ENCODE data around the gene NPLOC4.

The NPLOC4 gene

GRCh38 chr17:81665205-81666091 lies 28.5 kb upstream of the NPLOC4 start:
- H3K27me3 ChIP-seq (ENCODE audit: control insufficient read depth, insufficient read depth, low read length): no peaks in the 10 kb centered on the region
- peak overlapping the region; percentile 94 for H2AFZ ChIP-seq
- peak overlapping the region; percentile 85 for H3K4me3 ChIP-seq (ENCODE audit: low read depth, low read length)
- peaks cover 11% of the 10 kb centered on the region for H3K79me2 ChIP-seq
- peak overlapping the region; percentile 55 for H3K9ac ChIP-seq
- H3K4me2 ChIP-seq (ENCODE audit: low read length): peak overlapping the region; percentile 78
- H3K9me3 ChIP-seq (ENCODE audit: control insufficient read depth, low read length): no peaks in the 10 kb centered on the region
- peaks cover 6% of the 10 kb centered on the region for H3K4me1 ChIP-seq
- H3K36me3 ChIP-seq (ENCODE audit: control insufficient read depth, insufficient read depth, low read length): no peaks in the 10 kb centered on the region
- TF ChIP-seq, protein P1, sequence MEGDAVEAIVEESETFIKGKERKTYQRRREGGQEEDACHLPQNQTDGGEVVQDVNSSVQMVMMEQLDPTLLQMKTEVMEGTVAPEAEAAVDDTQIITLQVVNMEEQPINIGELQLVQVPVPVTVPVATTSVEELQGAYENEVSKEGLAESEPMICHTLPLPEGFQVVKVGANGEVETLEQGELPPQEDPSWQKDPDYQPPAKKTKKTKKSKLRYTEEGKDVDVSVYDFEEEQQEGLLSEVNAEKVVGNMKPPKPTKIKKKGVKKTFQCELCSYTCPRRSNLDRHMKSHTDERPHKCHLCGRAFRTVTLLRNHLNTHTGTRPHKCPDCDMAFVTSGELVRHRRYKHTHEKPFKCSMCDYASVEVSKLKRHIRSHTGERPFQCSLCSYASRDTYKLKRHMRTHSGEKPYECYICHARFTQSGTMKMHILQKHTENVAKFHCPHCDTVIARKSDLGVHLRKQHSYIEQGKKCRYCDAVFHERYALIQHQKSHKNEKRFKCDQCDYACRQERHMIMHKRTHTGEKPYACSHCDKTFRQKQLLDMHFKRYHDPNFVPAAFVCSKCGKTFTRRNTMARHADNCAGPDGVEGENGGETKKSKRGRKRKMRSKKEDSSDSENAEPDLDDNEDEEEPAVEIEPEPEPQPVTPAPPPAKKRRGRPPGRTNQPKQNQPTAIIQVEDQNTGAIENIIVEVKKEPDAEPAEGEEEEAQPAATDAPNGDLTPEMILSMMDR (IDR thresholded peaks at IDR 0.05): no peak
- peak overlapping the region; percentile 73 for H3K27ac ChIP-seq

DNA sequence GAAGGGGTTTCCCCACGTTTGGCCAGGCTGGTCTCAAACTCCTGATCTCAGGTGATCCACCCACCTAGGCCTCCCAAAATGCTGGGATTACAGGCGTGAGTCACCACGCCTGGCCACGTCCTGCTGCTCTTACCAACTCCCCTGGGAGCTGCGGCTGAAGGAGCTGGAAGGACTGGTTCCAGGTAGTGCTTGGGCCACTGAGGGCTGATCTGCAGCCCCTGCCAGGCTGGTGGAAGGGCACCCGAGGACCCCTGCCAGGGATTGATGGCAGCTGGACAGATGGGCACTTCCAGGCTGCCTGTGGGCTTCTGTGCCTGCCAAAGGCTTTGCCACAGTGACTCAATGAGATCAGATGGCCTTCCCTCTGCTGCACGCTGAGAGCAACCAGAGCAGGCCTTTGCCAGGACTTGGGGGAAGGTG lies 27.1 kb upstream of the NPLOC4 start:
- Histone ChIP-seq H3K4me2 (ENCODE audit: low read length) (no peak overlapping the region), H3K4me3 (ENCODE audit: low read depth, low read length) (no peak overlapping the region), H3K27me3 (ENCODE audit: control insufficient read depth, insufficient read depth, low read length) (no peaks in the 10 kb centered on the region), H3K9me3 (ENCODE audit: control insufficient read depth, low read length) (no peaks in the 10 kb centered on the region), H3K79me2 (peaks cover 11% of the 10 kb centered on the region), H2AFZ (no peak overlapping the region), H3K9ac (no peak overlapping the region), H3K27ac (no peak overlapping the region), H3K4me1 (peaks cover 6% of the 10 kb centered on the region), H3K36me3 (ENCODE audit: control insufficient read depth, insufficient read depth, low read length) (no peaks in the 10 kb centered on the region)
- TF ChIP-seq, protein P1 (IDR thresholded peaks at IDR 0.05): no peak

DNA sequence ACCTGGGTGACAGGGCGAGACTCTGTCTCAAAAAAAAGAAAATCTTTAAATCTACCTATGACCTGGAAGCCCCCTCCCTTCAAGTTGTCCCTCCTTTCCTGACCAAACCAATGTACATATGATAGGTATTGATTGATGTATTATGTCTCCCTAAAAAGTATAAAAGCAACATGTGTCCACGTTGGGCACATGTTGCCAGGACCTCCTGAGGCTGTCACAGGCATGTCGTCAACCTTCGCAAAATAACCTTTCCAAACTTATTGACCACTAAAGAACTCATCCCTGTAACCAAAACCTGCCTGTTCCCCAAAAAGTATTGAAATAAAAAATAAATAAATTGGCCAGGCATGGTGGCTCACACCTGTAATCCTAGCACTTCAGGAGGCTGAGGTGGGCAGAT lies 25.1 kb upstream of the NPLOC4 start:
- TF ChIP-seq, protein P1 (IDR thresholded peaks at IDR 0.05): no peak
- peaks cover 6% of the 10 kb centered on the region for H3K4me1 ChIP-seq
- no peaks in the 10 kb centered on the region for H3K36me3 ChIP-seq (ENCODE audit: control insufficient read depth, insufficient read depth, low read length)
- no peak overlapping the region for H3K27ac ChIP-seq
- H2AFZ ChIP-seq: no peak overlapping the region
- H3K9ac ChIP-seq: no peak overlapping the region
- H3K27me3 ChIP-seq (ENCODE audit: control insufficient read depth, insufficient read depth, low read length): no peaks in the 10 kb centered on the region
- no peak overlapping the region for H3K4me2 ChIP-seq (ENCODE audit: low read length)
- no peaks in the 10 kb centered on the region for H3K9me3 ChIP-seq (ENCODE audit: control insufficient read depth, low read length)
- H3K4me3 ChIP-seq (ENCODE audit: low read depth, low read length): no peak overlapping the region
- H3K79me2 ChIP-seq: no peaks in the 10 kb centered on the region

GRCh38 chr17:81660441-81660840 lies 23.5 kb upstream of the NPLOC4 start:
- Histone ChIP-seq H3K4me3 (ENCODE audit: low read depth, low read length) (no peak overlapping the region), H3K27me3 (ENCODE audit: control insufficient read depth, insufficient read depth, low read length) (no peaks in the 10 kb centered on the region), H3K9me3 (ENCODE audit: control insufficient read depth, low read length) (no peaks in the 10 kb centered on the region), H2AFZ (no peak overlapping the region), H3K4me2 (ENCODE audit: low read length) (no peak overlapping the region), H3K4me1 (peaks cover under 1% of the 10 kb centered on the region), H3K9ac (no peak overlapping the region), H3K36me3 (ENCODE audit: control insufficient read depth, insufficient read depth, low read length) (no peaks in the 10 kb centered on the region), H3K79me2 (no peaks in the 10 kb centered on the region), H3K27ac (no peak overlapping the region)
- TF ChIP-seq, protein P1 (IDR thresholded peaks at IDR 0.05): no peak

DNA sequence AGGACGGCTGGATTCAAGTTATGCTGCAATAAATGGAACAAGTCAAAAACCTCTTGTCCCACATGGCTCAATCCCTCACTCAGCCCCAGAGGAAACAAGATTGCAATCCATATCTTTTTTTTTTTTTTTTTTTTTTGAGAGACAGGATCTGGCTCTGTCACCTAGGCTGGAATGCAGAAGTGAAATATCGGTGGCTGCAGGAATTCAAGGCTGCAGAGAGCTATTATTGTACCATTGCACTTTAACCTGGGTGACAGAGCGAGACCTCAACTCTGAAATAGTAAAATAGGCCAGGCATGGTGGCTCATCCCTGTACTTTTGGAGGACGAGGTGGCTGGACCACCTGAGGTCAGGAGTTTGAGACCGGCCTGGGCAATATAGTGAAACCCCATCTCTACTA lies 22.1 kb upstream of the NPLOC4 start:
- no peaks in the 10 kb centered on the region for H3K27me3 ChIP-seq (ENCODE audit: control insufficient read depth, insufficient read depth, low read length)
- no peaks in the 10 kb centered on the region for H3K4me1 ChIP-seq
- no peak overlapping the region for H3K4me3 ChIP-seq (ENCODE audit: low read depth, low read length)
- H3K27ac ChIP-seq: no peak overlapping the region
- H3K4me2 ChIP-seq (ENCODE audit: low read length): no peak overlapping the region
- H2AFZ ChIP-seq: no peak overlapping the region
- H3K36me3 ChIP-seq (ENCODE audit: control insufficient read depth, insufficient read depth, low read length): no peaks in the 10 kb centered on the region
- no peaks in the 10 kb centered on the region for H3K79me2 ChIP-seq
- H3K9me3 ChIP-seq (ENCODE audit: control insufficient read depth, low read length): no peaks in the 10 kb centered on the region
- no peak overlapping the region for H3K9ac ChIP-seq
- TF ChIP-seq, protein P1 (IDR thresholded peaks at IDR 0.05): no peak
